Keratinocyte (primary cell): ENCODE data around the gene CLDND2. TPM values are rescaled to one million over a fixed set of nuclear protein-coding genes. Genes with fewer than 3 reads are reported as not detected.

Experiments used
- DNase-seq: peaks from one replicate; pipeline ENCODE4 v3.0.0-alpha.2; 2011; ENCODE audit warnings: low read depth, missing footprints, low spot score
- FAIRE-seq: peaks from 2 replicates; lab custom pipeline; 2011; peaks lifted over from hg19 to GRCh38; lab: Jason Lieb, UNC
- H2AFZ ChIP-seq: 2 replicates; pipeline ENCODE4 v1.6.0; 2012; ENCODE audit warnings: low read length, control low read depth, inconsistent platforms; ENCODE audit not compliant: control insufficient read depth
- H3K27ac ChIP-seq: 2 replicates; pipeline ENCODE4 v1.5.1; 2011; ENCODE audit warnings: low read length; ENCODE audit not compliant: control insufficient read depth, insufficient read depth
- H3K27me3 ChIP-seq: 3 replicates; pipeline ENCODE4 v1.6.0; 2011; ENCODE audit warnings: low read length; ENCODE audit not compliant: control insufficient read depth, insufficient read depth; ENCODE audit errors: extremely low read depth
- H3K36me3 ChIP-seq, 2 experiments: 2 replicates in 1 of 2; 3 replicates in 1 of 2; pipeline ENCODE4 v1.5.1; 2011; ENCODE audit warnings: low read length in 2 of 2, mild to moderate bottlenecking in 1 of 2; ENCODE audit not compliant: control insufficient read depth in 2 of 2, insufficient read depth in 2 of 2; ENCODE audit errors: extremely low read depth in 1 of 2
- H3K4me1 ChIP-seq: 3 replicates; pipeline ENCODE4 v1.5.1; 2011; ENCODE audit warnings: low read length; ENCODE audit not compliant: control insufficient read depth, insufficient read depth; ENCODE audit errors: extremely low read depth
- H3K4me2 ChIP-seq: 3 replicates; pipeline ENCODE4 v1.6.0; 2011; ENCODE audit warnings: low read depth, low read length; ENCODE audit not compliant: control insufficient read depth, insufficient read depth; ENCODE audit errors: extremely low read depth
- H3K4me3 ChIP-seq, 3 experiments: fragments of 200-600 bp in 1 of 3; sonication (generic) in 1 of 3; 2 replicates in 2 of 3; 3 replicates in 1 of 3; pipeline ENCODE4 v1.5.1; 2011 to 2016; ENCODE audit warnings: low read length in 3 of 3, mild to moderate bottlenecking in 3 of 3, control low read depth in 2 of 3, inconsistent platforms in 1 of 3, low read depth in 1 of 3, mixed read lengths in 1 of 3, mixed run types in 1 of 3, moderate library complexity in 1 of 3; ENCODE audit not compliant: control insufficient read depth in 2 of 3, insufficient read depth in 2 of 3; ENCODE audit errors: extremely low read depth in 1 of 3
- H3K79me2 ChIP-seq: 2 replicates; pipeline ENCODE4 v1.6.0; 2012; ENCODE audit warnings: low read length; ENCODE audit not compliant: control insufficient read depth, insufficient read depth
- H3K9ac ChIP-seq: 3 replicates; pipeline ENCODE4 v1.6.0; 2011; ENCODE audit warnings: low read length; ENCODE audit not compliant: control insufficient read depth, insufficient read depth; ENCODE audit errors: extremely low read depth
- H3K9me1 ChIP-seq: 3 replicates; pipeline ENCODE4 v1.6.0; 2011; ENCODE audit warnings: low read length; ENCODE audit not compliant: control insufficient read depth, insufficient read depth; ENCODE audit errors: extremely low read depth
- H3K9me3 ChIP-seq: 2 replicates; pipeline ENCODE4 v1.5.1; 2012; ENCODE audit warnings: low read depth, low read length; ENCODE audit not compliant: control insufficient read depth
- H4K20me1 ChIP-seq: 3 replicates; pipeline ENCODE4 v1.6.0; 2011; ENCODE audit warnings: low read length; ENCODE audit not compliant: control insufficient read depth, insufficient read depth; ENCODE audit errors: extremely low read depth
- EZH2 ChIP-seq: IDR thresholded peaks from one replicate; pipeline ENCODE4 v1.6.1; 2012; ENCODE audit warnings: inconsistent platforms, mild to moderate bottlenecking, low read length, moderate library complexity
- dilution Hi-C: fragments of 300-500 bp; cut with MboI; formaldehyde crosslinking; loops from one replicate; pipeline ENCODE4 v1.7.0; 2020; ENCODE audit warnings: low sequenced_read_pairs; ENCODE audit not compliant: extremely low pct_ligation_motif_present
- polyA plus RNA-seq, 5 experiments: library from polyadenylated mRNA; depleted of rRNA in 3 of 5; stranded (reverse) in 3 of 5; stranded (forward) in 1 of 5; unstranded in 1 of 5; fragments of >200 nt; gene quantifications; 1 replicate in 1 of 5; 2 replicates in 3 of 5; 3 replicates in 1 of 5; pipeline versions ENCODE4 v1.2.1 to v1.2.3, GENCODE V29; 2011 to 2012; ENCODE audit warnings: missing spikeins in 2 of 5, low read depth in 1 of 5, low replicate concordance in 1 of 5
- TF ChIP-seq, protein P1 (sequence below), 3 experiments: IDR thresholded peaks in 1 of 3; conservative IDR thresholded peaks in 1 of 3; optimal IDR thresholded peaks in 1 of 3; 2 replicates in 2 of 3; 3 replicates in 1 of 3; pipeline versions ENCODE3 to v1.5.1; 2011; ENCODE audit warnings: low read length in 3 of 3, mild to moderate bottlenecking in 3 of 3, moderate library complexity in 2 of 3, control low read depth in 1 of 3, inconsistent platforms in 1 of 3; ENCODE audit not compliant: insufficient read depth in 2 of 3; ENCODE audit errors: extremely low read depth in 1 of 3

The CLDND2 gene
- polyA plus RNA-seq, 1 donor (not counting 4 experiments of a cell fraction or from before 2014, with no cell fraction given), result 0.37 TPM

DNA sequence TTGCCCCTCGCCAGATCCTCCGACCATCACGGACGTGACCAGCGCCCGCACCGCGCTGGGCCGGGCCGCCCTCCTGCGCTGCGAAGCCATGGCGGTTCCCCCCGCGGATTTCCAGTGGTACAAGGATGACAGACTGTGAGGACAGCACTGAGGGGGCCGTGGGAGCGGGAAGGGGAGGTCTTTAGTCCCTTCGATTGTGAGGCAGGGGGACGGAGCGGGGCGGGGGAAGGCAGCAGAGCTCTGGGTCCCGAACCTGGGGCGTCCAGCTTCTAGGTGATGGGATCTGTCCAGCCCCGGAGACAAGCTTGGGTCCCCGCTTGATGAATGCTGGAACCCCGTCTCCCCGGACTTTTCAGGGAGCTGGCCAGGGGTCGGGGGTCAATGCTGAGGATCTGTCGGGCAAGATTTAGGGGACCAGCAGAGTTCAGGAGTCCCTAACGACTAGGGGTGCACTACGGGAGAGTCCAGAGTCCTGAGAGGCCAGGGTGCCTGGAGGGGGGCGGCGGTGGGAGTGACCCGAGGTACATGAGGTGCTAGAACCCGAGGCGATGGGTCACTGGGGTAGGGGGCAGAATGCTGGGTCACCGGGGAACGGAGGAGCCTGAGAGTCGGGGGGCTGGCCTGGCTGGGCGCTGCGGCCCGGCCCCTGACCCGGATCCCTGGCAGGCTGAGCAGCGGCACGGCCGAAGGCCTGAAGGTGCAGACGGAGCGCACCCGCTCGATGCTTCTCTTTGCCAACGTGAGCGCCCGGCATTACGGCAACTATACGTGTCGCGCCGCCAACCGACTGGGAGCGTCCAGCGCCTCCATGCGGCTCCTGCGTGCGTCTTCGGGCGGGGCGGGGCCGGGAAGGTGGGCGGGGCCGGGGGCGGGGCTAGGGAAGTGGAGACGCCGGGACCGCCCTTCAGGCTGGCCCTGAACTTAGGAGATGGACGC is 41.5 kb downstream of the CLDND2 start:
- no peaks in the 10 kb centered on the region for H3K9me1 ChIP-seq
- no peak for DNase-seq
- H3K9ac ChIP-seq, result no peak overlapping the region
- H4K20me1 ChIP-seq, result no peaks in the 10 kb centered on the region
- peak overlapping the region in 2 of 3 experiments; percentile 31 to 38 for H3K4me3 ChIP-seq
- dilution Hi-C loops, result no loop called here
- H3K79me2 ChIP-seq, result no peaks in the 10 kb centered on the region
- TF ChIP-seq, protein P1, sequence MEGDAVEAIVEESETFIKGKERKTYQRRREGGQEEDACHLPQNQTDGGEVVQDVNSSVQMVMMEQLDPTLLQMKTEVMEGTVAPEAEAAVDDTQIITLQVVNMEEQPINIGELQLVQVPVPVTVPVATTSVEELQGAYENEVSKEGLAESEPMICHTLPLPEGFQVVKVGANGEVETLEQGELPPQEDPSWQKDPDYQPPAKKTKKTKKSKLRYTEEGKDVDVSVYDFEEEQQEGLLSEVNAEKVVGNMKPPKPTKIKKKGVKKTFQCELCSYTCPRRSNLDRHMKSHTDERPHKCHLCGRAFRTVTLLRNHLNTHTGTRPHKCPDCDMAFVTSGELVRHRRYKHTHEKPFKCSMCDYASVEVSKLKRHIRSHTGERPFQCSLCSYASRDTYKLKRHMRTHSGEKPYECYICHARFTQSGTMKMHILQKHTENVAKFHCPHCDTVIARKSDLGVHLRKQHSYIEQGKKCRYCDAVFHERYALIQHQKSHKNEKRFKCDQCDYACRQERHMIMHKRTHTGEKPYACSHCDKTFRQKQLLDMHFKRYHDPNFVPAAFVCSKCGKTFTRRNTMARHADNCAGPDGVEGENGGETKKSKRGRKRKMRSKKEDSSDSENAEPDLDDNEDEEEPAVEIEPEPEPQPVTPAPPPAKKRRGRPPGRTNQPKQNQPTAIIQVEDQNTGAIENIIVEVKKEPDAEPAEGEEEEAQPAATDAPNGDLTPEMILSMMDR (optimal IDR thresholded peaks at IDR 0.05 in 1 of 3, IDR thresholded peaks at IDR 0.05 in 1 of 3, conservative IDR thresholded peaks at IDR 0.05 in 1 of 3; ENCODE audit: extremely low read depth in 1 of 3, insufficient read depth in 2 of 3, low read length in 3 of 3), result peak in 2 of 3 experiments; percentile 28 to 34
- TF ChIP-seq EZH2, result peak; percentile 74
- H3K27ac ChIP-seq, result no peak overlapping the region
- peak overlapping the region; percentile 66 for H2AFZ ChIP-seq
- FAIRE-seq, result no peak
- H3K27me3 ChIP-seq, result peaks cover 10% of the 10 kb centered on the region
- no peaks in the 10 kb centered on the region for H3K36me3 ChIP-seq
- no peaks in the 10 kb centered on the region for H3K4me1 ChIP-seq
- peak overlapping the region; percentile 37 for H3K4me2 ChIP-seq
- no peaks in the 10 kb centered on the region for H3K9me3 ChIP-seq

DNA sequence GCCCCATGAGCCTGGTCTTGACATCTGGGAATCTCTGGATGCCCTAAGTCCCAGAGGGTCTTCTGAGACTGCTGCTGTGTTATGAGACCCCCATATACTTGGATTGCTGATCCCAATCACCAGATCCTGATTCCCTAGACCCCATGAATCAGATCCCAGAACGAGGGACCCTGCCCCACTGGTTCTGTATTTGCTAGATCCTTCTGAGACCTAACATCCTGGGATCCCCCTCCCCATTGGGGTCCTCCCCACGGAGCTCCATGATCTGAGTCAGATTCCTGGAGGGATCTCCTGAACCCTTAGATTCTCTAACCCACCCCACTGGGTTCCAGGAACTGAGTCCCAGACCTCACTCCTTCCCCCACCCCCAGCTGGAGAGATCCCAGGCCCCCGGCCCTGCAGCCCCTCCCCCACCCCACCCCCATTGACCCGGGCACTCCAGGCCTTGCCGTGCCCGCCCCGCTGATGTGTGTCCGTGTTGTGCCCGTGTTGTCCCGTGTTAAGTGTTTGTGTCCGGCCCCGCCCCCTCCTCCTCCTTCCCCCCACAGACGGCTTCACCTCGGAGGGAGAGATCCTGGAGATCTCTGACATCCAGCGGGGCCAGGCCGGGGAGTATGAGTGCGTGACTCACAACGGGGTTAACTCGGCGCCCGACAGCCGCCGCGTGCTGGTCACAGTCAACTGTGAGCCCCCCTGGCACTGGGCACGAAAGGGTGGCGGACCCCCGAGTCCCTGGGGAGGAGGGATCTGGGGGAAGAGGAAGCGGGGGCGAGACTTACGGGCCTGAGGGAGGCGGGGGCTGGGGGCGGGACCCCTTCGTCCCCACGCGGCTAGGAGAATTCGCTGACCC is 42.4 kb downstream of the CLDND2 start:
- H3K4me1 ChIP-seq, result no peaks in the 10 kb centered on the region
- H3K27me3 ChIP-seq, result peaks cover 10% of the 10 kb centered on the region
- H3K79me2 ChIP-seq, result no peaks in the 10 kb centered on the region
- no peak overlapping the region for H3K9ac ChIP-seq
- DNase-seq (no peak), FAIRE-seq (no peak)
- no peak overlapping the region for H3K4me3 ChIP-seq
- H3K4me2 ChIP-seq, result no peak overlapping the region
- no peak for TF ChIP-seq EZH2
- TF ChIP-seq, protein P1 (optimal IDR thresholded peaks at IDR 0.05 in 1 of 3, IDR thresholded peaks at IDR 0.05 in 1 of 3, conservative IDR thresholded peaks at IDR 0.05 in 1 of 3; ENCODE audit: extremely low read depth in 1 of 3, insufficient read depth in 2 of 3, low read length in 3 of 3), result no peak
- H3K36me3 ChIP-seq, result no peaks in the 10 kb centered on the region
- H3K9me3 ChIP-seq, result no peaks in the 10 kb centered on the region
- no peaks in the 10 kb centered on the region for H3K9me1 ChIP-seq
- dilution Hi-C loops, result no loop called here
- no peak overlapping the region for H2AFZ ChIP-seq
- no peak overlapping the region for H3K27ac ChIP-seq
- H4K20me1 ChIP-seq, result no peaks in the 10 kb centered on the region
